Chondrocyte (in vitro differentiated cells): Measurements from ENCODE around the gene PLD4. TPM values are rescaled to one million over a fixed set of nuclear protein-coding genes. Genes with fewer than 3 reads are reported as not detected.
"Not testable (repeated sequence)": the region's sequence is repeated elsewhere in the genome, so short reads cannot be mapped to it uniquely, and the experiment has no call there.

Experiments used
- DNase-seq: peaks from one replicate; pipeline ENCODE4 v3.0.0; 2021; ENCODE audit warnings: mixed read lengths, low spot score
- H3K27ac Mint-ChIP-seq: one replicate; pipeline ENCODE4 v1.8.0; 2021; ENCODE audit warnings: mild to moderate bottlenecking, moderate library complexity, mixed read lengths; ENCODE audit not compliant: unreplicated experiment
- H3K27me3 Mint-ChIP-seq: 2 replicates; pipeline ENCODE4 v1.8.0; 2021; ENCODE audit warnings: low read depth, mixed read lengths
- H3K36me3 Mint-ChIP-seq: 2 replicates; pipeline ENCODE4 v1.8.0; 2021; ENCODE audit warnings: low read depth, mixed read lengths
- H3K4me1 Mint-ChIP-seq: 2 replicates; pipeline ENCODE4 v1.8.0; 2021; ENCODE audit warnings: low read depth, mild to moderate bottlenecking, mixed read lengths
- H3K4me3 Mint-ChIP-seq: one replicate; pipeline ENCODE4 v1.8.0; 2021; ENCODE audit warnings: mild to moderate bottlenecking, moderate library complexity, mixed read lengths; ENCODE audit not compliant: unreplicated experiment
- H3K9me3 Mint-ChIP-seq: 2 replicates; pipeline ENCODE4 v1.8.0; 2021; ENCODE audit warnings: low read depth, mixed read lengths
- total RNA-seq: library from RNA; stranded (reverse); gene quantifications from 3 replicates; pipeline ENCODE4 v1.2.1, GENCODE V29; 2021
- TF ChIP-seq, protein P1 (sequence below): fragments of 200-600 bp; sonication (generic); IDR thresholded peaks from 2 replicates; pipeline ENCODE4 v1.5.0; 2021; ENCODE audit warnings: antibody characterized with exemption, mild to moderate bottlenecking, moderate library complexity

PLD4 gene
- total RNA-seq, 1 donor from 2014 or later = 0.10 TPM

DNA sequence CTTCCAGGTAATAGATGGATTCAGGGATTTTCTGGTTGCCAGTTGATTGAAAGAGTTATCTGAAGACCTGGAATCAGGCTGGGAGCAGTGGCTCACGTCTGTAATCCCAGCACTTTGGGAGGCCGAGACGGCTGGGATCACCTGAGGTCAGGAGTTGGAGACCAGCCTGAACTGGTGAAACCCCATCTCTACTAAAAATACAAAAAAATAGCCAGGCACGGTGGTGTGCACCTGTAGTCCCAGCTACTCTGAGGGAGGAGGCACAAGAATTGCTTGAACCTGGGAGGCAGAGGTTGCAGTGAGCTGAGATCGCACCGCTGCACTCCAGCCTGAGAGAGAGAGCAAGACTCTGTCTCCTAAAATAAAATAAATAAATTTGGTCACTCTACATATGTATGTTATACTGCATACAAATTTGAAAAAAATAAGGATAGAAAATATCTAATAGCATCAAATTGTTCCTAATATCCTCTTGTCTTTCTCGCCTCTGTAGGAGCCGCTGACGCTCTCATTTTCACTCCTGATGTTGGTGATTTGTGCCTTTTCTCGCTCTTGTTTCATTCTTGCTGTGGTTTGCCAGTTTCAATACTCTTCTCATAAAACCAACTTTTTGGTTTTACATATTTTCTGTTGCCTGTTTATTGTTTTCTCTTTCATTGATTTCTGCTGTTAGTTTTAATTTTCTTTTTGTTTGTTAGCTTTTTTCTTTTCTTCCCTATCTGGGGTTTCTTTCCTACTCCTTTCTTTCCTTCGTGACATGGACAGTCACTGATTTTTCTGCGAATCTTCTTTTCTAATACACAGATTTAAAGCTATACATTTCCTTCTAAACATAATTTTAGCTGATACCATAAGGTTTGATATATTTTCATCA lies 23.8 kb upstream of the PLD4 start:
- Mint-ChIP-seq H3K9me3 (peaks cover 8% of the 10 kb centered on the region), H3K27ac (no peak overlapping the region), H3K4me1 (peaks cover 4% of the 10 kb centered on the region), H3K36me3 (peaks cover 8% of the 10 kb centered on the region), H3K4me3 (no peak overlapping the region), H3K27me3 (peaks cover 23% of the 10 kb centered on the region)
- TF ChIP-seq, protein P1, sequence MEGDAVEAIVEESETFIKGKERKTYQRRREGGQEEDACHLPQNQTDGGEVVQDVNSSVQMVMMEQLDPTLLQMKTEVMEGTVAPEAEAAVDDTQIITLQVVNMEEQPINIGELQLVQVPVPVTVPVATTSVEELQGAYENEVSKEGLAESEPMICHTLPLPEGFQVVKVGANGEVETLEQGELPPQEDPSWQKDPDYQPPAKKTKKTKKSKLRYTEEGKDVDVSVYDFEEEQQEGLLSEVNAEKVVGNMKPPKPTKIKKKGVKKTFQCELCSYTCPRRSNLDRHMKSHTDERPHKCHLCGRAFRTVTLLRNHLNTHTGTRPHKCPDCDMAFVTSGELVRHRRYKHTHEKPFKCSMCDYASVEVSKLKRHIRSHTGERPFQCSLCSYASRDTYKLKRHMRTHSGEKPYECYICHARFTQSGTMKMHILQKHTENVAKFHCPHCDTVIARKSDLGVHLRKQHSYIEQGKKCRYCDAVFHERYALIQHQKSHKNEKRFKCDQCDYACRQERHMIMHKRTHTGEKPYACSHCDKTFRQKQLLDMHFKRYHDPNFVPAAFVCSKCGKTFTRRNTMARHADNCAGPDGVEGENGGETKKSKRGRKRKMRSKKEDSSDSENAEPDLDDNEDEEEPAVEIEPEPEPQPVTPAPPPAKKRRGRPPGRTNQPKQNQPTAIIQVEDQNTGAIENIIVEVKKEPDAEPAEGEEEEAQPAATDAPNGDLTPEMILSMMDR = no peak
- no peak for DNase-seq

DNA sequence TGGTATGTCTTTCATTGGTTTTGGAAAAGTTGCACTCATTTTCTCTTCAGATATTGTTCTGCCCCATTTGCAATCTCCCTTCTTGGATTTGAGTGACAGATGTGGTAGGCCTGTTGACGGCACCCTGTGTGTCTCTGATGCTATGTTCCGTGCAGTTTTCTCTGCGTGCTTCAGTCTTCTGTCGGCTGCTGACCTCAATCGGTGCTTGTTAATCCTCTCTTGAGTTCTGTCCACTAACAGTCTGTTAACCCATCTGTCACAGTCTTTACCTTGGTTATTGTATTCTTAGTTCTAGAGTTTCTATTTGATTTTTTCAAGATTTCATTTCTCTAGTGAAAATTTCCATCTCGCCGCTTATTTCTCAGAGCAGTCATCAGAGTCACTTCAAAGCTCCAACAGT lies 20.7 kb upstream of the PLD4 start:
- no peak overlapping the region for H3K4me3 Mint-ChIP-seq
- H3K4me1 Mint-ChIP-seq = peaks cover 2% of the 10 kb centered on the region
- H3K9me3 Mint-ChIP-seq = peaks cover 14% of the 10 kb centered on the region
- TF ChIP-seq, protein P1 = no peak
- H3K36me3 Mint-ChIP-seq = peaks cover 8% of the 10 kb centered on the region
- DNase-seq = no peak
- H3K27me3 Mint-ChIP-seq = peaks cover 29% of the 10 kb centered on the region
- H3K27ac Mint-ChIP-seq = no peak overlapping the region

DNA sequence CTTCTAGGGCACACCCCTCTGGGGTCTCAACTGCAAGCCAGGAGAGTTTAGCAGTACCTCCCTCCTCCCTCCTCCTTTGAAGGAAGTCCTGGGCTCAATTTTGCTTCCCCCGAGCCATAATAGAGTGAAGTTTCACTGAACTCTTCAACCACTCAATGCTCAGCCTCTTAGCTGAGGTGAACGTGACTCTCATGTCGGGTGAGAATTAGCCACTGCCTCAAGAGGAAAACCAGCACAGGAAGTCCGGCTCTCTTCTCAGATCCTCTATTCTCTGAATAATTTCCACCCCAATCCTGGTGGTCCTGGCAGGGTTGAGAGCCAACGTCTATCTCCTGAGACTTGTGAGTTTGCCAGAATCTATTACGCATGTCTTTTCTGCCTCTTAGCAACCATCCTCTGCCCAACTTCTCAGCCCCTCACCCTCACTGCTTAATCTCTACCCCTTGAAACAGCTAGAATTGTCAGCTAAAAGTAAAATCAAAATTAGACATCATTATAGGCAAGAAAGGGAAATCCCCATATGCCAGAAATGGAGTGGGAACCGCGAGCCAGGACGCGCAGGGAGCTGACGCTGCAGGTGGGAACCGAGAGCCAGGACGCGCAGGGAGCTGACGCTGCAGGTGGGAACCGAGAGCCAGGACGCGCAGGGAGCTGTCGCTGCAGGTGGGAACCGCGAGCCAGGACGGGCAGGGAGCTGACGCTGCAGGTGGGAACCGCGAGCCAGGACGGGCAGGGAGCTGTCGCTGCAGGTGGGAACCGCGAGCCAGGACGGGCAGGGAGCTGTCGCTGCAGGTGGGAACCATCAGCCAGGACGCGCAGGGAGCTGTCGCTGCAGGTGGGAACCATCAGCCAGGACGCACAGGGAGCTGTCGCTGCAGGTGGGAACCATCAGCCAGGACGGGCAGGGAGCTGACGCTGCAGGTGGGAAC lies 19.8 kb upstream of the PLD4 start:
- H3K27me3 Mint-ChIP-seq = peaks cover 25% of the 10 kb centered on the region
- DNase-seq, H3K36me3 Mint-ChIP-seq, H3K27ac Mint-ChIP-seq, H3K4me1 Mint-ChIP-seq, H3K4me3 Mint-ChIP-seq: not testable (repeated sequence)
- peaks cover 14% of the 10 kb centered on the region for H3K9me3 Mint-ChIP-seq

DNA sequence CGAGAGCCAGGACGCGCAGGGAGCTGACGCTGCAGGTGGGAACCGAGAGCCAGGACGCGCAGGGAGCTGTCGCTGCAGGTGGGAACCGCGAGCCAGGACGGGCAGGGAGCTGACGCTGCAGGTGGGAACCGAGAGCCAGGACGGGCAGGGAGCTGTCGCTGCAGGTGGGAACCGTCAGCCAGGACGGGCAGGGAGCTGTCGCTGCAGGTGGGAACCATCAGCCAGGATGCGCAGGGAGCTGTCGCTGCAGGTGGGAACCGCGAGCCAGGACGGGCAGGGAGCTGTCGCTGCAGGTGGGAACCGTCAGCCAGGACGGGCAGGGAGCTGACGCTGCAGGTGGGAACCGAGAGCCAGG lies 19.1 kb upstream of the PLD4 start:
- not testable (repeated sequence) for H3K4me3 Mint-ChIP-seq, H3K36me3 Mint-ChIP-seq
- peaks cover 25% of the 10 kb centered on the region for H3K27me3 Mint-ChIP-seq

DNA sequence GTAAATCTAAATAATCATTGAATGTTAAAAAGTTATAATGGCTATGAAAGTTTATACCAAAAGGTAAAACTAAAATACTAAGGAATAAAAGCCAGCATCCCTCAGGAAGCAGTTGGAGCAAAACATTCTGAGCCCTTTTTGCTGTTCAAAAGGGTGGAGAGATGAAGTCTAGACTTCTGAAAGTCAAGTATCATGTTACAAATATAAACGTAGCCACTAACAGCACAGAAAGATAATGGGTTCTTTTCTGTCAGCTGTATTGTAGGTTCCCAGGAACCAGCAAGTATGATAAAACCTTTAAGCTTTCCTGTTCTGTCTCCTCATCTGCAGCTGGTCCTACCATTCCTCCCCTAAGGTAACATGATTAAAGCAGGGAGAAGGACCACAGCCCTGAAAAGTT lies 16.4 kb upstream of the PLD4 start:
- Mint-ChIP-seq H3K27ac (no peak overlapping the region), H3K4me3 (no peak overlapping the region), H3K27me3 (peaks cover 21% of the 10 kb centered on the region), H3K36me3 (peaks cover 12% of the 10 kb centered on the region), H3K9me3 (peaks cover 24% of the 10 kb centered on the region), H3K4me1 (peaks cover 2% of the 10 kb centered on the region)
- TF ChIP-seq, protein P1 = no peak
- no peak for DNase-seq

More for the DNA sequence above, 19.1 kb upstream of the PLD4 start:
- not testable (repeated sequence) for DNase-seq, H3K27ac Mint-ChIP-seq, H3K4me1 Mint-ChIP-seq
- H3K9me3 Mint-ChIP-seq = peaks cover 14% of the 10 kb centered on the region

DNA sequence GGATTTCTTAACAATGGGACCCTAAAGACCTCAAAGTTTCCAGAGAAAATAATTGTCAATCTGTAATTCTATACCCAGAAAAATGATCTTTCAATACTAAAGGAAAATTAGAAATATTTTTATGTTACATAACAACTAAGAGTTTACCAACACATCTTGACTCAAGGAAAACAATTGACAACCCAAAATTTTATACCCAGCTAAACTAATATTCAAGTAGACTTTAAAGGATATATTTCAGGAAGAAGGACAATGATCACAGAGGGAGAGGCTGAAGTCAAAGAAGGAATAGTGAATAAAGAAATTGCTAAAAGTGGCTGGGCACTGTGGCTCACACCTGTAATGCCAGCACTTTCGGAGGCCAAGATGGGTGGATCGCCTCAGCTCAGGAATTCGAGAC lies 12.6 kb upstream of the PLD4 start:
- TF ChIP-seq, protein P1 = no peak
- Mint-ChIP-seq H3K36me3 (peaks cover 6% of the 10 kb centered on the region), H3K4me3 (no peak overlapping the region), H3K27me3 (peaks cover 17% of the 10 kb centered on the region), H3K4me1 (peaks cover 2% of the 10 kb centered on the region), H3K27ac (no peak overlapping the region), H3K9me3 (peaks cover 17% of the 10 kb centered on the region)
- no peak for DNase-seq
